Esophagus squamous epithelium (tissue), 4 donors: ENCODE measurements around the gene PDILT.

Source experiments
- POLR2A ChIP-seq, 4 donors: fragments of 450-650 bp; IDR thresholded peaks; one replicate each; pipeline ENCODE4 v1.6.1; 2017; ENCODE audit warnings: antibody characterized with exemption in 4 of 4, mild to moderate bottlenecking in 4 of 4, moderate library complexity in 3 of 4
- TF ChIP-seq, protein P1 (sequence below), 6 experiments: fragments of 450-650 bp in 4 of 6; fragments of 200-600 bp in 2 of 6; sonication (generic) in 2 of 6; IDR thresholded peaks; one replicate each; pipeline ENCODE4 v1.5.1; 2016 to 2019; ENCODE audit warnings: antibody characterized with exemption in 6 of 6, mild to moderate bottlenecking in 4 of 6, moderate library complexity in 4 of 6

DNA sequence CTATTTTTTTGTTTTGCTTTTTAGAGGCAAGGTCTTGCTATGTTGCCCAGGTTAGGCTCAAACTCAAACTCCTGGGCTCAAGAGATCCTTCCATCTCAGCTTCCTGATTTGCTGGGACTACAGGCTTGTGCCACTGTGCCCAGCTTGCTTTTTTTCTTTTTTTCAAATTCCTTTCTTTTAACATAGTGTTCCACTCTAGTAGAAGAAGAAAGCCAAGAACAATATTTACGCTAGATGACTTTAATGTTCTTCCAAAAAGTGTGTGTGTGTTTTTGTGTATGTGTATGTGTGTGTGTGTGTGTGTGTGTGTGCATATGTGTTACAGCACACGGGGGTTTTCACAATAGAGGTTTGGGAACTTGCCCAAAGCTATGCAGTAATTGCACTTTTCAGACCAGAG lies 41.3 kb downstream of the PDILT start:
- TF ChIP-seq POLR2A (IDR thresholded peaks at IDR 0.05): no peak
- TF ChIP-seq, protein P1, sequence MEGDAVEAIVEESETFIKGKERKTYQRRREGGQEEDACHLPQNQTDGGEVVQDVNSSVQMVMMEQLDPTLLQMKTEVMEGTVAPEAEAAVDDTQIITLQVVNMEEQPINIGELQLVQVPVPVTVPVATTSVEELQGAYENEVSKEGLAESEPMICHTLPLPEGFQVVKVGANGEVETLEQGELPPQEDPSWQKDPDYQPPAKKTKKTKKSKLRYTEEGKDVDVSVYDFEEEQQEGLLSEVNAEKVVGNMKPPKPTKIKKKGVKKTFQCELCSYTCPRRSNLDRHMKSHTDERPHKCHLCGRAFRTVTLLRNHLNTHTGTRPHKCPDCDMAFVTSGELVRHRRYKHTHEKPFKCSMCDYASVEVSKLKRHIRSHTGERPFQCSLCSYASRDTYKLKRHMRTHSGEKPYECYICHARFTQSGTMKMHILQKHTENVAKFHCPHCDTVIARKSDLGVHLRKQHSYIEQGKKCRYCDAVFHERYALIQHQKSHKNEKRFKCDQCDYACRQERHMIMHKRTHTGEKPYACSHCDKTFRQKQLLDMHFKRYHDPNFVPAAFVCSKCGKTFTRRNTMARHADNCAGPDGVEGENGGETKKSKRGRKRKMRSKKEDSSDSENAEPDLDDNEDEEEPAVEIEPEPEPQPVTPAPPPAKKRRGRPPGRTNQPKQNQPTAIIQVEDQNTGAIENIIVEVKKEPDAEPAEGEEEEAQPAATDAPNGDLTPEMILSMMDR (IDR thresholded peaks at IDR 0.05): no peak
